Type B pancreatic cell (in vitro differentiated cells): ENCODE measurements around the gene PPIE. TPM values are rescaled to one million over a fixed set of nuclear protein-coding genes. Genes with fewer than 3 reads are reported as not detected.

Source experiments
- DNase-seq: peaks from one replicate; pipeline ENCODE4 v3.0.0; 2021; ENCODE audit warnings: mixed read lengths; ENCODE audit not compliant: unreplicated experiment; ENCODE audit errors: extremely low spot score
- H3K27ac Mint-ChIP-seq: 2 replicates; pipeline ENCODE4 v1.8.0; 2021; ENCODE audit warnings: mild to moderate bottlenecking, mixed read lengths
- H3K27me3 Mint-ChIP-seq: 2 replicates; pipeline ENCODE4 v1.8.0; 2021; ENCODE audit warnings: mixed read lengths
- H3K36me3 Mint-ChIP-seq: 2 replicates; pipeline ENCODE4 v1.8.0; 2021; ENCODE audit warnings: mixed read lengths
- H3K4me1 Mint-ChIP-seq: one replicate; pipeline ENCODE4 v1.8.0; 2021; ENCODE audit warnings: mixed read lengths; ENCODE audit not compliant: unreplicated experiment
- H3K4me3 Mint-ChIP-seq: 2 replicates; pipeline ENCODE4 v1.8.0; 2021; ENCODE audit warnings: mild to moderate bottlenecking, mixed read lengths
- H3K9me3 Mint-ChIP-seq: 2 replicates; pipeline ENCODE4 v1.8.0; 2021; ENCODE audit warnings: mixed read lengths
- CTCF ChIP-seq: fragments of 200-600 bp; sonication (generic); conservative IDR thresholded peaks from 2 replicates; pipeline ENCODE4 v1.5.0; 2021; ENCODE audit warnings: antibody characterized with exemption, mild to moderate bottlenecking
- total RNA-seq: library from RNA; stranded (reverse); gene quantifications from 2 replicates; pipeline ENCODE4 v1.2.1, GENCODE V29; 2021; ENCODE audit warnings: low replicate concordance

Gene PPIE
- total RNA-seq, 1 donor from 2014 or later: 50.0 TPM

GRCh38 chr1:39754906-39755504, 16.3 kb downstream of the PPIE start:
- no peak overlapping the region for H3K4me3 Mint-ChIP-seq
- no peak for DNase-seq
- H3K36me3 Mint-ChIP-seq: peaks cover 14% of the 10 kb centered on the region
- TF ChIP-seq CTCF: no peak
- no peaks in the 10 kb centered on the region for H3K4me1 Mint-ChIP-seq
- H3K9me3 Mint-ChIP-seq: no peaks in the 10 kb centered on the region
- no peak overlapping the region for H3K27ac Mint-ChIP-seq
- H3K27me3 Mint-ChIP-seq: no peaks in the 10 kb centered on the region

- H3K9me3 Mint-ChIP-seq: no peaks in the 10 kb centered on the region
- no peak overlapping the region for H3K4me3 Mint-ChIP-seq
- H3K4me1 Mint-ChIP-seq: no peaks in the 10 kb centered on the region
- TF ChIP-seq CTCF: no peak
- no peak for DNase-seq
- no peaks in the 10 kb centered on the region for H3K27me3 Mint-ChIP-seq
- no peak overlapping the region for H3K27ac Mint-ChIP-seq
- peaks cover 10% of the 10 kb centered on the region for H3K36me3 Mint-ChIP-seq
Measured at GRCh38 chr1:39755965-39756659, 17.4 kb downstream of the PPIE start.

- Mint-ChIP-seq H3K9me3 (no peaks in the 10 kb centered on the region), H3K4me3 (no peak overlapping the region), H3K27ac (no peak overlapping the region), H3K27me3 (no peaks in the 10 kb centered on the region), H3K4me1 (no peaks in the 10 kb centered on the region), H3K36me3 (peaks cover 10% of the 10 kb centered on the region)
- no peak for DNase-seq
- TF ChIP-seq CTCF: no peak
Measured at GRCh38 chr1:39757501-39757900, 18.8 kb downstream of the PPIE start.

- no peak for DNase-seq
- H3K4me1 Mint-ChIP-seq: no peaks in the 10 kb centered on the region
- H3K27ac Mint-ChIP-seq: no peak overlapping the region
- H3K36me3 Mint-ChIP-seq: peaks cover 10% of the 10 kb centered on the region
- no peaks in the 10 kb centered on the region for H3K9me3 Mint-ChIP-seq
- H3K4me3 Mint-ChIP-seq: no peak overlapping the region
- no peaks in the 10 kb centered on the region for H3K27me3 Mint-ChIP-seq
- TF ChIP-seq CTCF: no peak
Measured at GRCh38 chr1:39758556-39759435, 20.1 kb downstream of the PPIE start.

- H3K36me3 Mint-ChIP-seq: peaks cover 10% of the 10 kb centered on the region
Measured at GRCh38 chr1:39759436-39759726, 20.7 kb downstream of the PPIE start.

More at GRCh38 chr1:39759436-39759726, 20.7 kb downstream of the PPIE start:
- DNase-seq: no peak
- TF ChIP-seq CTCF: no peak
- no peaks in the 10 kb centered on the region for H3K4me1 Mint-ChIP-seq
- no peak overlapping the region for H3K27ac Mint-ChIP-seq
- H3K27me3 Mint-ChIP-seq: no peaks in the 10 kb centered on the region
- no peak overlapping the region for H3K4me3 Mint-ChIP-seq
- H3K9me3 Mint-ChIP-seq: no peaks in the 10 kb centered on the region
